Hematopoietic multipotent progenitor cell treated with erythropoietin and hydrocortisone succinate and interleukin-3 and kit ligand, for 15 days (in vitro differentiated cells): Measurements from ENCODE around the gene C20orf96.
"Not testable (repeated sequence)": the region's sequence is repeated elsewhere in the genome, so short reads cannot be mapped to it uniquely, and the experiment has no call there.

Source experiments
- DNase-seq: peaks from one replicate; pipeline ENCODE4 v3.0.0-alpha.2; 2015; ENCODE audit warnings: low spot score

The C20orf96 gene

GRCh38 chr20:235891-236290 is 54.7 kb downstream of the C20orf96 start:
- DNase-seq: no peak

DNA sequence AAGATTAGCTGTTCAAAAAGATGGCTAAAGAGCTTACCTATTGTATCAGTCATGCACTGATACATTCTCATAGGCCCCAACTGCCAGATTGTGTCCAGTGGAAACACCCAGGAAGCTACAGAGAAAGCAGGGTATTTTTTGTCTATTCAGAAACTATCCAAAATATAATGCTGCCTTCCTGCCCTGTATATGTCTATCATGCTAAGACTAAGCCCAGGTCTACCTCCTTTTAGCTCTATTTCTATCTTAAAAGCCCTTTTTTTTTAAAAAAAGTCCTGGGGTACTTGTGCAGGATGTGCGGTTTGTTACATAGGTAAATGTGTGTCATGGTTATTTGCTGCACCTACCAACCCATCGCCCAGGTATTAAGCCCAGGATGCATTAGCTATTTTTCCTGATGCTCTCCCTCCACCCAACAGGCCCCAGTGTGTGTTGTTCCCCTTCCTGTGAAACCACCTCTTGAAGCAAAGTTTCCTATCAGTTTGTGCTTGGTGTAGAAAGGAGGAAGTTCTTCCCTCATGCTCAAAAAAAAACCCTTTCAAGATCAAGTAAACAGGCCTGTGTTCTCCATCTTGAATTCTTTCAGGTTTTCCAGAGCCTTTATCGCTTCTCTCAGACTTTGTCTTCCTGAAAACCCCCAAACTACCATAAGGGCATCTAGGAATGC is 63.0 kb downstream of the C20orf96 start:
- no peak for DNase-seq

- DNase-seq: no peak
Observed at GRCh38 chr20:226958-227357, 63.6 kb downstream of the C20orf96 start, which contains the start of gene DEFB129. Gene DEFB129, plus strand, starts transcription at chr20:227258. Its CDS starts 31 bp downstream, at chr20:227289.

DNA sequence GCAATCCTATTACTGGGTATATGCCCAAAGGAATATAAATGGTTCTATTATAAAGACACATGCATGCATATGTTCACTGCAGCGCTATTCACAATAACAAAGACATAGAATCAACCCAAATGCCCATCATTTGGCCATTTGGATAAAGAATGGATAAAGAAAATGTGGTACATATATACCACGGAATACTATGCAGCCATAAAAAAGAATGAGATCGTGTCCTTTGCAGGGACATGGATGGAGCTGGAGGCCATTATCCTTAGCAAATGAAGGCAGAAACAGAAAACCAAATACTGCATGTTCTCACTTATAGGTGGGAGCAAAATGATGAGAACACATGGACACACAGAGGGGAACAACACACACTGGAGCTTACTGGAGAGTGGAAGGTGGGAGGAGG is 64.7 kb downstream of the C20orf96 start:
- DNase-seq: not testable (repeated sequence)

GRCh38 chr20:221258-221830 is 69.2 kb downstream of the C20orf96 start:
- no peak for DNase-seq
